GM12801 (cell line): ENCODE results near the gene CDRT15.

Experiments used
- TF ChIP-seq, protein P1 (sequence below): IDR thresholded peaks from one replicate; pipeline ENCODE4 v1.5.1; 2011; ENCODE audit warnings: control low read depth; ENCODE audit not compliant: insufficient read length; ENCODE audit errors: extremely low read depth

CDRT15 gene

DNA sequence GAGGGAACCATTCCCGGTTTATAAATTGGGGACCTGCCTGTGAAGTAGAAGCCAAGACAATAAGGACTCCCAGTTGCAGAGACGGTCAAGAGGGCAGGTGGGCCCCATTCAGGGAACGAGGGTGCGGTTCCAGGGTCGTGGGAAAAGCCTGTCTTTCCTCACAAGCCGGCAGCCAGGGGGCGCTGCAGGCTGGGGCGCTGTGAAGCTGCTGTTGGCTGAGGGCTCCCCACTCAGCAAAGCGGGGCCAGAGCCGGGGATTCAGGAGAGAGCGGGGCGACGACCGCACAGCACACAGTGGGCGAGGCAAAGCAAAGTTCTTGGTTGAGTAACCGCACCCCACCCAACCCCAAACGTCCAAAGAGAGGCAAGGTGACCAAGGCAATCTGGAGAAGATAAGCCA, 24.9 kb downstream of the CDRT15 start:
- TF ChIP-seq, protein P1, sequence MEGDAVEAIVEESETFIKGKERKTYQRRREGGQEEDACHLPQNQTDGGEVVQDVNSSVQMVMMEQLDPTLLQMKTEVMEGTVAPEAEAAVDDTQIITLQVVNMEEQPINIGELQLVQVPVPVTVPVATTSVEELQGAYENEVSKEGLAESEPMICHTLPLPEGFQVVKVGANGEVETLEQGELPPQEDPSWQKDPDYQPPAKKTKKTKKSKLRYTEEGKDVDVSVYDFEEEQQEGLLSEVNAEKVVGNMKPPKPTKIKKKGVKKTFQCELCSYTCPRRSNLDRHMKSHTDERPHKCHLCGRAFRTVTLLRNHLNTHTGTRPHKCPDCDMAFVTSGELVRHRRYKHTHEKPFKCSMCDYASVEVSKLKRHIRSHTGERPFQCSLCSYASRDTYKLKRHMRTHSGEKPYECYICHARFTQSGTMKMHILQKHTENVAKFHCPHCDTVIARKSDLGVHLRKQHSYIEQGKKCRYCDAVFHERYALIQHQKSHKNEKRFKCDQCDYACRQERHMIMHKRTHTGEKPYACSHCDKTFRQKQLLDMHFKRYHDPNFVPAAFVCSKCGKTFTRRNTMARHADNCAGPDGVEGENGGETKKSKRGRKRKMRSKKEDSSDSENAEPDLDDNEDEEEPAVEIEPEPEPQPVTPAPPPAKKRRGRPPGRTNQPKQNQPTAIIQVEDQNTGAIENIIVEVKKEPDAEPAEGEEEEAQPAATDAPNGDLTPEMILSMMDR = no peak

DNA sequence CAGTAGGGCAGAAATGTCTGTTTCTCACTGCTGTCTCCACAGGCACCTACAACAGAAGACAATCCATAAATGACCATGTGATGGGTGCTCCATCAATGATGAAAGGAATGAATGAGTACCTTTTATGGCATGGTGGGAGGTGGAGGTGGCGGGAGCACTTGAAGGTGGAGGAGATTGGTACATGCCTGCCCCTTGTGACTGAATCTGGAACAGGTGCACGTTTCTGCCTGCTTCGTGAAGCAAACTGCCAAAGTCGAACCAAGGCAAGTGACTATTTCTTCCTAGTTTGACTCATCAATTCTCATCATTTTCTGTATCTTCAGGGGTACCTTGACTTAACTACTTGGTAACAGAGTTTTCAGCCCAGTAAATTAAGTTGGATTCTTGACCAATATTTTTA, 25.4 kb downstream of the CDRT15 start:
- TF ChIP-seq, protein P1 = no peak

DNA sequence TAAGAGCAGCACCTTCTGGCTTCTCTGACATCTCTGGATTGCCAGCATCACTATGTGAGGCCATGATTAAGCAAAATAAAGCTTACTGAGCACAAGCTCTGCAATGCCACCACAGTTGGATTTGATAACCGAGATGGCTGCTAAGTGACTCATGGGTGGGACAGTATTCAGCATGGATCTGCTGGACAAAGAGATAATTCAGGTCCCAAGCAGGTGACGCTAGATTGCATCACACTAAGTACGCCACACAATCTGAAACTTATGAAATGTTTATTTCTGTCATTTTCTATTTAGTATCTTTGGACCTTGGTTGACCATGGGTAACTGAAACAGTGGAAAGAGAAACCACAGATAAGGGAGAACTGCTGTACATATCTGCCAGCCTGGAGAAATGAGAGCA, 27.4 kb downstream of the CDRT15 start:
- TF ChIP-seq, protein P1 = no peak

DNA sequence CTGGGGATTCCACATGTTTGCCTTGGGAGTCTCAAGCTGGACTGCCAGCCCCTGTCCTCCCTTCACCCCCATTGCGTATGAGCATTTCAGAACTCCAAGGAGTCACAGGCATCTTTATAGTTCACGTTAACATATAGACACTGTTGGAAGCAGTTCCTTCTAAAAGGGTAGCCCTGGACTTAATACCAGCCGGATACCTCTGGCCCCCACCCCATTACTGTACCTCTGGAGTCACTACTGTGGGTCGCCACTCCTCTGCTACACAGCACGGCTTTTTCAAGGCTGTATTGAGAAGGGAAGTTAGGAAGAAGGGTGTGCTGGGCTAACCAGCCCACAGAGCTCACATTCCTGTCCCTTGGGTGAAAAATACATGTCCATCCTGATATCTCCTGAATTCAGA, 28.9 kb downstream of the CDRT15 start:
- TF ChIP-seq, protein P1 = no peak

DNA sequence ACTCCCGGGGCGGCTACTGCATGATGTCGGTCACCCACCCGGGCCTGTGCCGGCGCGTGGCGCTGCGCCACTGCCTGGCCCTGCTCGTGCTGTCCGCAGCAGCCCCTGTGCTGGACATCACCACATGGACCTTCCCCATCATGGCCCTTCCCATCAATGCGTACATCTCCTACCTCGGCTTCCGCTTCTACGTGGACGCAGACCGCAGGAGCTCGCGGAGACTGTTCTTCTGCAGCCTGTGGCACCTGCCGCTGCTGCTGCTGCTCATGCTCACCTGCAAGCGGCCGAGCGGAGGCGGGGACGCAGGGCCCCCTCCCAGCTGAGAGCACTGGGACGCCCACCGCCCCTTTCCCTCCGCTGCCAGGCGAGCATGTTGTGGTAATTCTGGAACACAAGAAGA, 29.8 kb downstream of the CDRT15 start:
- TF ChIP-seq, protein P1 = no peak

DNA sequence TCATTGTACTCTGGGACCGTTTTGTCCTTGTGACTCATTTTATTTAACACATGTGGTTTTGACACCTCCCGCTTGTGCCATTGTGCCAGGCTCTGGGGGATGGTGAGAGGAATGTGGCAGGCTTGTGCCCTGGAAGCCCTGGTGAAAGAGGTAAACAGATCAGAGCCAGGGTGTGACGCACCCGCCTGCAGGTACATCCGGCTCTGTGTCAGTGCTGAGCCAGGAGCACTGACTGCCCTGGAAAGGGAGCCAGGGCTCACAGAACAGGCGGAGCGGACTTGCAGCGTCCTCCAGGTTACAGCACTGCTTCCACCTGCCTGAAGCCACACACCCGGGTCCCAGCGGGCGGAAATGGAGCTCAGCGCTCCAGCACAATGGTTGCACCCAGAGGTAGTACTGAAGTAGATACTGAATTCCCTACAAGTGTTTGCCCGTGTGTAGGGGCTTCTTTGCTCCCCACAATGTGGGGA, 30.6 kb downstream of the CDRT15 start:
- TF ChIP-seq, protein P1 = no peak

DNA sequence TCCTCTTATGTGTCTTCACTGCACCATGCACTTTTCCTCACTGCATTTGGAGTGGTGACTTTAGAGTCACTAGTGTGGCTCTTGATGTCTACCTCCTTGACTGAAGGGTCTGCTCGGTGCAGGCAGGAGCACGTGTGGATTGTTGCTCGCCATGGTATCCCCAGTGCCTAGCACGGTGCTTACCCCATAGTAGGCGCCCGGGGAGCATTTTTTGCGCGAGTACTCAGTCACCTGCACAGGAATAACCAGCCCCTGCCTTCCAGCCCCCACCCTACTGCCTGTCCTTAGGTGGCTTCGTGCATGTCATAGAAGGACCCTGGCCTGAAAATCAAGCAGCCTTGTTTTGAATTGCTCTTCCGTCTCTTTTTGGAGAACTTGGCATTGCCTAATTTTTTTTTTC, 31.3 kb downstream of the CDRT15 start:
- TF ChIP-seq, protein P1 = no peak

DNA sequence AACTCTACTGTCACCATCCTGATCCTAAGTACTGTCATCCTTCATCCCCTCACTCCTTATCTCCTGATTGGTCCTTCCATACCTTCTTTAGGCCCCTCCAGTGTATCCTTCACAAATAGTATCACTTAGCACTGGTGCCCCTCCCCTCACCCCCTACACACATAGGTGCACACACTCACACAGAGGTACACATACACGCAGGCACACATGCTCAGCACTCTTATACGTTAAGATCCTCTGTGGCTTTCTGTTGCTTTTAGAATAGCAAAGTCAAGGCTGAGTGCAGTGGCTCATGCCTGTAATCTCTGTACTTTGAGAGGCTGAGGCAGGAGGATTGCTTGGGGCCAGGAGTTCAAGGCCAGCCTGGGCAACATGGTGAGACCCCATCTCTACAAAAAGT, 32.1 kb downstream of the CDRT15 start:
- TF ChIP-seq, protein P1 = no peak
